Measurements from ENCODE around the gene DEGS2.

DNA sequence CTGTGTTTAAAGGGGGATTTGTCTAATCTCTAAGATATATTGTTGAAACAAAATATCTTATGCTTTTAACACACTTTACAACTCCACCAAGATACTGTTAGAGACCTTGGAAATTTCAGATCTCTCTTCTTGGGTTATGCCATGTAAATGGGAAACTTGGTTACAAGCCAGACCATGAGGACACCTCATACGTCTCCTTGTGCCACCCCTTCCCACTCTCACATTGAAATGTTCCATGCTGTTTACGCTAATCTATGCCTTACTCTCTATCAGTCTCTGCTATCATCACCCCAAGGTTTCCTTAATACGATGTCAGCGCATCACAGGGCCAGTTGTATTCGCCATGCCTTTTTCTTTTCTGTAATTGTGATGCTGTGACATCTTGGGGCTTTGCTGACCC lies 13.4 kb upstream of the DEGS2 start:
- TF ChIP-seq, protein P1, sequence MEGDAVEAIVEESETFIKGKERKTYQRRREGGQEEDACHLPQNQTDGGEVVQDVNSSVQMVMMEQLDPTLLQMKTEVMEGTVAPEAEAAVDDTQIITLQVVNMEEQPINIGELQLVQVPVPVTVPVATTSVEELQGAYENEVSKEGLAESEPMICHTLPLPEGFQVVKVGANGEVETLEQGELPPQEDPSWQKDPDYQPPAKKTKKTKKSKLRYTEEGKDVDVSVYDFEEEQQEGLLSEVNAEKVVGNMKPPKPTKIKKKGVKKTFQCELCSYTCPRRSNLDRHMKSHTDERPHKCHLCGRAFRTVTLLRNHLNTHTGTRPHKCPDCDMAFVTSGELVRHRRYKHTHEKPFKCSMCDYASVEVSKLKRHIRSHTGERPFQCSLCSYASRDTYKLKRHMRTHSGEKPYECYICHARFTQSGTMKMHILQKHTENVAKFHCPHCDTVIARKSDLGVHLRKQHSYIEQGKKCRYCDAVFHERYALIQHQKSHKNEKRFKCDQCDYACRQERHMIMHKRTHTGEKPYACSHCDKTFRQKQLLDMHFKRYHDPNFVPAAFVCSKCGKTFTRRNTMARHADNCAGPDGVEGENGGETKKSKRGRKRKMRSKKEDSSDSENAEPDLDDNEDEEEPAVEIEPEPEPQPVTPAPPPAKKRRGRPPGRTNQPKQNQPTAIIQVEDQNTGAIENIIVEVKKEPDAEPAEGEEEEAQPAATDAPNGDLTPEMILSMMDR (conservative IDR thresholded peaks at IDR 0.05; ENCODE audit: low read length), result no peak
- no peak for TF ChIP-seq EZH2phosphoT487 (IDR thresholded peaks at IDR 0.05; ENCODE audit: borderline replicate concordance)
